ENCODE data around the gene TNFAIP8. TPM values are rescaled to one million over a fixed set of nuclear protein-coding genes. Genes with fewer than 3 reads are reported as not detected.

TNFAIP8 gene
- total RNA-seq, 1 experiment from 2014 or later: 7.3 TPM

GRCh38 chr5:119358901-119359603 is 3.2 kb downstream of the TNFAIP8 start:
- H2AK5ac ChIP-seq (ENCODE audit: insufficient read length, low read length): no peak overlapping the region
- H3K27me3 Mint-ChIP-seq (ENCODE audit: low read depth): peaks cover 20% of the 10 kb centered on the region
- H3K36me3 Mint-ChIP-seq (ENCODE audit: insufficient read depth in 1 of 3, low read depth in 3 of 3): peaks cover 0 to 4% (median 0%) of the 10 kb centered on the region in 3 experiments; a peak in 2 of 7 replicates
- no peak overlapping the region for H4K8ac ChIP-seq (replicated peaks; ENCODE audit: insufficient read length, low read depth, low read length)
- H4K20me1 ChIP-seq (ENCODE audit: control insufficient read depth, insufficient read depth, insufficient read length): no peaks in the 10 kb centered on the region
- H2BK5ac ChIP-seq (ENCODE audit: insufficient read length, low read length): no peak overlapping the region
- TF ChIP-seq CTCF (conservative IDR thresholded peaks at IDR 0.05): no peak
- no peak for DNase-seq
- no peak overlapping the region for H3K4ac ChIP-seq (ENCODE audit: low read depth, low read length)
- H3K23ac ChIP-seq (ENCODE audit: insufficient read length, low read depth, low read length): no peak overlapping the region
- H2BK12ac ChIP-seq (ENCODE audit: insufficient read length, low read depth, low read length): no peak overlapping the region
- peaks cover 11% of the 10 kb centered on the region; the same call in 1 of the 2 replicates for H3K4me1 ChIP-seq (ENCODE audit: insufficient read depth, low read length)
- no peaks in the 10 kb centered on the region for H3K79me2 ChIP-seq (ENCODE audit: insufficient read depth, low read length)
- no peak overlapping the region for H3K14ac ChIP-seq (ENCODE audit: insufficient read depth, low read length)
- no peaks in the 10 kb centered on the region for H3K79me1 ChIP-seq (ENCODE audit: insufficient read depth, low read depth, low read length, poor library complexity, severe bottlenecking)
- H4K5ac ChIP-seq (ENCODE audit: insufficient read length, low read depth, low read length): no peak overlapping the region
- H4K91ac ChIP-seq (ENCODE audit: insufficient read length, low read depth, low read length): no peak overlapping the region
- H3K18ac ChIP-seq (ENCODE audit: insufficient read length, low read depth, low read length): no peak overlapping the region
- H2BK120ac ChIP-seq (ENCODE audit: low read depth, low read length, poor library complexity, severe bottlenecking): no peak overlapping the region
- no peak overlapping the region for H2AFZ ChIP-seq (ENCODE audit: low read length)
- H3K4me1 Mint-ChIP-seq: peaks cover 50 to 57% of the 10 kb centered on the region in 2 experiments
- peaks cover 14% of the 10 kb centered on the region for H3K23me2 ChIP-seq (ENCODE audit: insufficient read length, low read depth, low read length, poor library complexity, severe bottlenecking)
- no peaks in the 10 kb centered on the region for H3K27me3 ChIP-seq (ENCODE audit: insufficient read depth, low read length)
- H3K4me2 ChIP-seq (ENCODE audit: insufficient read depth, insufficient read length, low read length): no peak overlapping the region
- H2BK20ac ChIP-seq (ENCODE audit: low read depth, low read length, poor library complexity, severe bottlenecking): no peak overlapping the region
- H3T11ph ChIP-seq (ENCODE audit: low read length): no peak overlapping the region
- H2BK15ac ChIP-seq (ENCODE audit: low read depth, low read length): no peak overlapping the region
- no peak overlapping the region for H3K56ac ChIP-seq (ENCODE audit: insufficient read length, low read depth, low read length)
- no CpG with 5 or more reads among the region's 7 CpGs for WGBS (ENCODE audit: extremely low coverage, insufficient read length, low lambda C conversion rate)
- H3K9me3 Mint-ChIP-seq: no peaks in the 10 kb centered on the region
- no peak overlapping the region for H3K27ac ChIP-seq (ENCODE audit: insufficient read length, low read depth, low read length)
- no peak overlapping the region for H3K4me3 Mint-ChIP-seq
- H3K9me3 ChIP-seq (ENCODE audit: control insufficient read depth, low read depth, low read length): no peaks in the 10 kb centered on the region
- no peak overlapping the region for H3K9ac ChIP-seq (ENCODE audit: extremely low read depth, insufficient read length, low read length)
- peak overlapping the region in 1 of 3 experiments; percentile 1; a peak in 2 of 7 replicates for H3K27ac Mint-ChIP-seq

Measured in H9 (cell line).